GM21526 (cell line): ENCODE data around the gene TUG1.

Experiments used
- ATAC-seq: cut with Tn5 transposase; IDR thresholded peaks from one replicate; pipeline ENCODE4 v1.9.1; 2021; ENCODE audit warnings: moderate library complexity; ENCODE audit not compliant: unreplicated experiment, low FRiP score

TUG1 gene

GRCh38 chr22:30947173-30947815 is 21.8 kb upstream of the TUG1 start:
- no peak for ATAC-seq

- no peak for ATAC-seq
Observed at GRCh38 chr22:30947816-30948454, 21.1 kb upstream of the TUG1 start.

- no peak for ATAC-seq
Observed at GRCh38 chr22:30948930-30949342, 20.1 kb upstream of the TUG1 start.

GRCh38 chr22:30949934-30950660 is 19.0 kb upstream of the TUG1 start:
- ATAC-seq = no peak

GRCh38 chr22:30953206-30953605 is 15.9 kb upstream of the TUG1 start:
- ATAC-seq = no peak

- ATAC-seq = no peak
Observed at GRCh38 chr22:30955153-30955552, 13.9 kb upstream of the TUG1 start.

GRCh38 chr22:30964858-30965257 is 4.2 kb upstream of the TUG1 start:
- no peak for ATAC-seq

- peak; percentile 9 for ATAC-seq
Observed at GRCh38 chr22:30968015-30968923, 796 bp upstream of the TUG1 start, which contains the start of gene MORC2. Gene MORC2, minus strand, starts transcription at chr22:30968774. Its CDS starts 885 bp downstream, at chr22:30967889.

GRCh38 chr22:30969532-30970355 is 679 bp downstream of the TUG1 start:
- ATAC-seq = peak; percentile 33

- ATAC-seq = no peak
Observed at GRCh38 chr22:30970356-30970746, 1.3 kb downstream of the TUG1 start.

- ATAC-seq = no peak
Observed at GRCh38 chr22:30978304-30978962, 9.4 kb downstream of the TUG1 start.

- no peak for ATAC-seq
Observed at GRCh38 chr22:30979932-30980331, 10.9 kb downstream of the TUG1 start.

GRCh38 chr22:30982512-30982911 is 13.4 kb downstream of the TUG1 start:
- no peak for ATAC-seq

GRCh38 chr22:30984317-30984716 is 15.3 kb downstream of the TUG1 start:
- ATAC-seq = no peak

- no peak for ATAC-seq
Observed at GRCh38 chr22:30985561-30986208, 16.6 kb downstream of the TUG1 start.

GRCh38 chr22:30989474-30989873 is 20.4 kb downstream of the TUG1 start:
- no peak for ATAC-seq

- no peak for ATAC-seq
Observed at GRCh38 chr22:30990690-30991089, 21.6 kb downstream of the TUG1 start.

GRCh38 chr22:30992565-30992964 is 23.5 kb downstream of the TUG1 start:
- ATAC-seq = no peak

- ATAC-seq = no peak
Observed at GRCh38 chr22:30994960-30995359, 25.9 kb downstream of the TUG1 start.
